ENCODE data around the gene S1PR5. TPM values are rescaled to one million over a fixed set of nuclear protein-coding genes. Genes with fewer than 3 reads are reported as not detected.
"Not testable (repeated sequence)": the region's sequence is repeated elsewhere in the genome, so short reads cannot be mapped to it uniquely, and the experiment has no call there.

S1PR5 gene
- total RNA-seq, 1 donor from 2014 or later = not detected

DNA sequence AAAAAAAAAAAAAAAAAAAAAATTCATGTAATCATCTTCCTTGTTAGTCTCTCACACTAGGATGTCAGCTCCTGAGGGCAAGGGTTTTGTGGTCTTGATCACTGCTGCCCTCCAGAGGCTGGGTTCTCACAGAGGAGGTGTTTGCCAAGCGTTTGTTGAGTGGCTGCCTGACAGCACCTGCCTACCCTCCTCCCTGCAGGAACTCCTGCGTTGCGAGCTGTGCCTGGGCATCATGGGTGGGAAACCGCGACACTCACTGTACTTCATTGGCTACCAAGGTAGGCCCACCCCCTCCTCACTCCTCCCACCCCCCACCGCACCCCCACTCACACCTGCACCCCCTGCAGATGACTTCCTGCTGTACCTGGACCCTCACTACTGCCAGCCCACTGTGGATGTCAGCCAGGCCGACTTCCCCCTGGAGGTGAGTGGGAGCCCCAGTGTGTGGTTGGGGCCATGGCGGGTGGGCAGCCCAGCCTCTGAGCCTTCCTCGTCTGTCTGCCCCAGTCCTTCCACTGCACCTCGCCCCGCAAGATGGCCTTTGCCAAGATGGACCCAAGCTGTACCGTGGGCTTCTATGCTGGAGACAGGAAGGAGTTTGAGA lies 34.6 kb upstream of the S1PR5 start:
- Mint-ChIP-seq H3K36me3 (ENCODE audit: low read depth, unreplicated experiment) (peaks cover 8% of the 10 kb centered on the region), H3K27ac (ENCODE audit: unreplicated experiment) (no peak overlapping the region), H3K4me3 (ENCODE audit: unreplicated experiment) (no peak overlapping the region), H3K27me3 (ENCODE audit: unreplicated experiment) (no peaks in the 10 kb centered on the region), H3K9me3 (ENCODE audit: unreplicated experiment) (no peaks in the 10 kb centered on the region), H3K4me1 (ENCODE audit: unreplicated experiment) (no peaks in the 10 kb centered on the region)
- TF ChIP-seq, protein P1, sequence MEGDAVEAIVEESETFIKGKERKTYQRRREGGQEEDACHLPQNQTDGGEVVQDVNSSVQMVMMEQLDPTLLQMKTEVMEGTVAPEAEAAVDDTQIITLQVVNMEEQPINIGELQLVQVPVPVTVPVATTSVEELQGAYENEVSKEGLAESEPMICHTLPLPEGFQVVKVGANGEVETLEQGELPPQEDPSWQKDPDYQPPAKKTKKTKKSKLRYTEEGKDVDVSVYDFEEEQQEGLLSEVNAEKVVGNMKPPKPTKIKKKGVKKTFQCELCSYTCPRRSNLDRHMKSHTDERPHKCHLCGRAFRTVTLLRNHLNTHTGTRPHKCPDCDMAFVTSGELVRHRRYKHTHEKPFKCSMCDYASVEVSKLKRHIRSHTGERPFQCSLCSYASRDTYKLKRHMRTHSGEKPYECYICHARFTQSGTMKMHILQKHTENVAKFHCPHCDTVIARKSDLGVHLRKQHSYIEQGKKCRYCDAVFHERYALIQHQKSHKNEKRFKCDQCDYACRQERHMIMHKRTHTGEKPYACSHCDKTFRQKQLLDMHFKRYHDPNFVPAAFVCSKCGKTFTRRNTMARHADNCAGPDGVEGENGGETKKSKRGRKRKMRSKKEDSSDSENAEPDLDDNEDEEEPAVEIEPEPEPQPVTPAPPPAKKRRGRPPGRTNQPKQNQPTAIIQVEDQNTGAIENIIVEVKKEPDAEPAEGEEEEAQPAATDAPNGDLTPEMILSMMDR (IDR thresholded peaks at IDR 0.05; ENCODE audit: unreplicated experiment) = no peak
- DNase-seq (ENCODE audit: low spot score) = no peak

DNA sequence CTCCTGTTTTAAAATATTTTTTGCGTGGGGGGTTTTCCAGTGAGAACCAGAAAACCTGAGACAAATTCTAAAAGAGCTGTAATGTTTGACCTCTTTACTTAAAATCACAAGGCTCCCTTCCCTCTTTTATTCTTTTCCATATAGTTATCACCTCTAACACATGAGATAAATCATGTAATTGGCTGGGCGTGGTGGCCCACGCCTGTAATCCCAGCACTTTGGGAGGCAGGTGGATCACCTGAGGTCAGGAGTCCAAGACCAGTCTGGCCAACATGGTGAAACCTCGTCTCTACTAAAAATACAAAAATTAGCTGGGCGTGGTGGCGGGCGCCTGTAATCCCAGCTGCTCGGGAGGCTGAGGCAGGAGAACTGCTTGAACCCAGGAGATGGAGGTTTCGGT lies 33.8 kb upstream of the S1PR5 start:
- not testable (repeated sequence) for H3K4me3 Mint-ChIP-seq (ENCODE audit: unreplicated experiment); H3K36me3 Mint-ChIP-seq (ENCODE audit: low read depth, unreplicated experiment); H3K4me1 Mint-ChIP-seq (ENCODE audit: unreplicated experiment); H3K27me3 Mint-ChIP-seq (ENCODE audit: unreplicated experiment); H3K9me3 Mint-ChIP-seq (ENCODE audit: unreplicated experiment); DNase-seq (ENCODE audit: low spot score); H3K27ac Mint-ChIP-seq (ENCODE audit: unreplicated experiment)

GRCh38 chr19:10550336-10550735 lies 33.1 kb upstream of the S1PR5 start:
- DNase-seq (ENCODE audit: low spot score) = no peak
- Mint-ChIP-seq H3K27me3 (ENCODE audit: unreplicated experiment) (no peaks in the 10 kb centered on the region), H3K36me3 (ENCODE audit: low read depth, unreplicated experiment) (peaks cover 8% of the 10 kb centered on the region), H3K27ac (ENCODE audit: unreplicated experiment) (no peak overlapping the region), H3K4me1 (ENCODE audit: unreplicated experiment) (no peaks in the 10 kb centered on the region), H3K4me3 (ENCODE audit: unreplicated experiment) (peak overlapping the region; percentile 29), H3K9me3 (ENCODE audit: unreplicated experiment) (no peaks in the 10 kb centered on the region)
- TF ChIP-seq, protein P1 (IDR thresholded peaks at IDR 0.05; ENCODE audit: unreplicated experiment) = no peak

GRCh38 chr19:10549733-10550132 lies 32.5 kb upstream of the S1PR5 start:
- DNase-seq (ENCODE audit: low spot score) = no peak
- no peaks in the 10 kb centered on the region for H3K27me3 Mint-ChIP-seq (ENCODE audit: unreplicated experiment)
- no peaks in the 10 kb centered on the region for H3K4me1 Mint-ChIP-seq (ENCODE audit: unreplicated experiment)
- H3K27ac Mint-ChIP-seq (ENCODE audit: unreplicated experiment) = no peak overlapping the region
- H3K9me3 Mint-ChIP-seq (ENCODE audit: unreplicated experiment) = no peaks in the 10 kb centered on the region
- peak overlapping the region; percentile 29 for H3K4me3 Mint-ChIP-seq (ENCODE audit: unreplicated experiment)
- H3K36me3 Mint-ChIP-seq (ENCODE audit: low read depth, unreplicated experiment) = peaks cover 8% of the 10 kb centered on the region
- TF ChIP-seq, protein P1 (IDR thresholded peaks at IDR 0.05; ENCODE audit: unreplicated experiment) = no peak

- H3K4me3 Mint-ChIP-seq (ENCODE audit: unreplicated experiment) = peak overlapping the region; percentile 29
- no peaks in the 10 kb centered on the region for H3K9me3 Mint-ChIP-seq (ENCODE audit: unreplicated experiment)
- peaks cover 2% of the 10 kb centered on the region for H3K27me3 Mint-ChIP-seq (ENCODE audit: unreplicated experiment)
- H3K27ac Mint-ChIP-seq (ENCODE audit: unreplicated experiment) = no peak overlapping the region
- no peaks in the 10 kb centered on the region for H3K4me1 Mint-ChIP-seq (ENCODE audit: unreplicated experiment)
- no peak for DNase-seq (ENCODE audit: low spot score)
- peaks cover 5% of the 10 kb centered on the region for H3K36me3 Mint-ChIP-seq (ENCODE audit: low read depth, unreplicated experiment)
- TF ChIP-seq, protein P1 (IDR thresholded peaks at IDR 0.05; ENCODE audit: unreplicated experiment) = no peak
Observed at GRCh38 chr19:10548746-10549276, 31.6 kb upstream of the S1PR5 start.

Data from endothelial cell (in vitro differentiated cells).